Esophagus muscularis mucosa (tissue), 4 donors: Measurements from ENCODE around the gene DOK4.

Experiments used
- CTCF ChIP-seq, 3 experiments: fragments of 200-600 bp in 2 of 3; fragments of 450-650 bp in 1 of 3; sonication (generic) in 2 of 3; IDR thresholded peaks; one replicate each; pipeline ENCODE4 v1.5.1; 2017 to 2019; ENCODE audit warnings: antibody characterized with exemption in 3 of 3, mild to moderate bottlenecking in 2 of 3, moderate library complexity in 1 of 3
- EP300 ChIP-seq: sonication (generic); formaldehyde crosslinking; IDR thresholded peaks from one replicate; pipeline ENCODE4 v1.6.1; 2017; ENCODE audit warnings: antibody characterized with exemption
- POLR2A ChIP-seq: fragments of 450-650 bp; IDR thresholded peaks from one replicate; pipeline ENCODE4 v1.6.1; 2017; ENCODE audit warnings: antibody characterized with exemption, moderate library complexity, mild to moderate bottlenecking, low read depth
- POLR2AphosphoS5 ChIP-seq, 2 donors: sonication (generic); formaldehyde crosslinking; IDR thresholded peaks; one replicate each; pipeline ENCODE4 v1.6.1; 2017; ENCODE audit warnings: antibody characterized with exemption in 2 of 2

GRCh38 chr16:57518520-57518919 is 32.2 kb upstream of the DOK4 start:
- TF ChIP-seq CTCF (IDR thresholded peaks at IDR 0.05) (no peak), POLR2A (no peak), POLR2AphosphoS5 (IDR thresholded peaks at IDR 0.05) (no peak), EP300 (no peak)
